H1 (cell line): ENCODE measurements around the gene RCAN3.

ENCODE experiments used
- CREB1 ChIP-seq: IDR thresholded peaks from 2 replicates; pipeline ENCODE4 v1.6.1; 2012; ENCODE audit warnings: inconsistent platforms
- CTCF ChIP-seq, 3 experiments: IDR thresholded peaks; 1 replicate in 2 of 3; 2 replicates in 1 of 3; pipeline versions ENCODE4 v1.5.1 to v1.6.1; 2011; ENCODE audit warnings: low read length in 3 of 3, mild to moderate bottlenecking in 3 of 3, inconsistent platforms in 2 of 3, low read depth in 1 of 3, moderate library complexity in 1 of 3; ENCODE audit not compliant: insufficient read depth in 1 of 3; ENCODE audit errors: control extremely low read depth in 1 of 3
- EGR1 ChIP-seq: IDR thresholded peaks from 2 replicates; pipeline ENCODE4 v1.6.1; 2011; ENCODE audit warnings: low read depth, low read length, borderline replicate concordance
- EZH2 ChIP-seq: fragments of 200-600 bp; sonication (generic); IDR thresholded peaks from 2 replicates; pipeline ENCODE4 v1.7.1; 2012; ENCODE audit warnings: low read depth, mild to moderate bottlenecking, moderate library complexity, low read length, inconsistent platforms; ENCODE audit not compliant: severe bottlenecking
- GTF2F1 ChIP-seq: IDR thresholded peaks from 2 replicates; pipeline ENCODE4 v1.6.1; 2012; ENCODE audit warnings: low read depth, low read length, improper control_type of control experiment, borderline replicate concordance
- MAFK ChIP-seq: IDR thresholded peaks from 2 replicates; pipeline ENCODE4 v1.6.1; 2012; ENCODE audit warnings: low read depth, mild to moderate bottlenecking, improper control_type of control experiment, low read length
- POLR2A ChIP-seq, 2 experiments: IDR thresholded peaks; 1 replicate in 1 of 2; 2 replicates in 1 of 2; pipeline ENCODE4 v1.6.1; 2011; ENCODE audit warnings: low read depth in 2 of 2, low read length in 2 of 2, mild to moderate bottlenecking in 2 of 2; ENCODE audit errors: control extremely low read depth in 1 of 2
- POLR2AphosphoS5 ChIP-seq: IDR thresholded peaks from 2 replicates; pipeline ENCODE4 v1.6.1; 2011; ENCODE audit warnings: low read depth, low read length
- TAF1 ChIP-seq: IDR thresholded peaks from 2 replicates; pipeline ENCODE4 v1.6.1; 2011; ENCODE audit warnings: mild to moderate bottlenecking, low read depth, low read length
- TAF7 ChIP-seq: optimal IDR thresholded peaks from 2 replicates; pipeline ENCODE3; 2011; ENCODE audit warnings: low read depth, mild to moderate bottlenecking, inconsistent platforms, low read length, moderate library complexity, borderline replicate concordance

- TF ChIP-seq CTCF (IDR thresholded peaks at IDR 0.05; ENCODE audit: control extremely low read depth in 1 of 3, insufficient read depth in 1 of 3, low read depth in 1 of 3, low read length in 3 of 3) (no peak), POLR2A (IDR thresholded peaks at IDR 0.05; ENCODE audit: control extremely low read depth in 1 of 2, low read depth in 2 of 2, low read length in 2 of 2) (no peak), POLR2AphosphoS5 (no peak), EGR1 (no peak), EZH2 (no peak), TAF1 (no peak), MAFK (no peak), GTF2F1 (no peak), CREB1 (no peak), TAF7 (no peak)
Observed at GRCh38 chr1:24584171-24584647, 81.6 kb downstream of the RCAN3 start.
